Mammary epithelial cell (primary cell): ENCODE data around the gene RNF145.

ENCODE experiments used
- CTCF ChIP-seq, 2 donors: IDR thresholded peaks in 1 of 2; conservative IDR thresholded peaks in 1 of 2; 2 replicates each; pipeline ENCODE4 v1.5.1; 2011 to 2012; ENCODE audit warnings: inconsistent platforms in 2 of 2, low read length in 2 of 2, mild to moderate bottlenecking in 2 of 2, control low read depth in 1 of 2, low read depth in 1 of 2; ENCODE audit not compliant: insufficient read depth in 1 of 2; ENCODE audit errors: extremely low read depth in 1 of 2
- EZH2 ChIP-seq: IDR thresholded peaks from 2 replicates; pipeline ENCODE4 v1.6.1; 2012; ENCODE audit warnings: low read length, inconsistent platforms, borderline replicate concordance

GRCh38 chr5:159135896-159136531 is 73.3 kb downstream of the RNF145 start:
- TF ChIP-seq EZH2 = no peak
- no peak for TF ChIP-seq CTCF (conservative IDR thresholded peaks at IDR 0.05 in 1 of 2, IDR thresholded peaks at IDR 0.05 in 1 of 2; ENCODE audit: extremely low read depth in 1 of 2, insufficient read depth in 1 of 2, low read depth in 1 of 2, low read length in 2 of 2)
